GM18858 (cell line): ENCODE data around the gene SENP8.

Experiments
- ATAC-seq: cut with Tn5 transposase; IDR thresholded peaks from one replicate; pipeline ENCODE4 v1.9.1; 2021; ENCODE audit not compliant: unreplicated experiment

Gene SENP8

GRCh38 chr15:72173864-72174550, 55.8 kb downstream of the SENP8 start:
- no peak for ATAC-seq

- ATAC-seq = no peak
Observed at GRCh38 chr15:72174551-72175165, 56.5 kb downstream of the SENP8 start.

- no peak for ATAC-seq
Observed at GRCh38 chr15:72175186-72176044, 57.2 kb downstream of the SENP8 start.

- no peak for ATAC-seq
Observed at GRCh38 chr15:72176159-72176558, 58.0 kb downstream of the SENP8 start.

GRCh38 chr15:72176743-72177142, 58.5 kb downstream of the SENP8 start:
- ATAC-seq = no peak

GRCh38 chr15:72178976-72179585, 60.9 kb downstream of the SENP8 start:
- ATAC-seq = no peak

GRCh38 chr15:72179950-72180581, 61.9 kb downstream of the SENP8 start:
- no peak for ATAC-seq

- no peak for ATAC-seq
Observed at GRCh38 chr15:72180761-72181324, 62.6 kb downstream of the SENP8 start.

- no peak for ATAC-seq
Observed at GRCh38 chr15:72182244-72182643, 64.0 kb downstream of the SENP8 start.

- ATAC-seq = no peak
Observed at GRCh38 chr15:72182673-72183072, 64.5 kb downstream of the SENP8 start.

GRCh38 chr15:72183781-72184164, 65.6 kb downstream of the SENP8 start:
- no peak for ATAC-seq

GRCh38 chr15:72184165-72184811, 66.1 kb downstream of the SENP8 start:
- ATAC-seq = no peak

GRCh38 chr15:72189250-72189902, 71.2 kb downstream of the SENP8 start:
- no peak for ATAC-seq

- ATAC-seq = no peak
Observed at GRCh38 chr15:72192416-72192815, 74.2 kb downstream of the SENP8 start.
